ENCODE measurements around the gene TSPAN17.

DNA sequence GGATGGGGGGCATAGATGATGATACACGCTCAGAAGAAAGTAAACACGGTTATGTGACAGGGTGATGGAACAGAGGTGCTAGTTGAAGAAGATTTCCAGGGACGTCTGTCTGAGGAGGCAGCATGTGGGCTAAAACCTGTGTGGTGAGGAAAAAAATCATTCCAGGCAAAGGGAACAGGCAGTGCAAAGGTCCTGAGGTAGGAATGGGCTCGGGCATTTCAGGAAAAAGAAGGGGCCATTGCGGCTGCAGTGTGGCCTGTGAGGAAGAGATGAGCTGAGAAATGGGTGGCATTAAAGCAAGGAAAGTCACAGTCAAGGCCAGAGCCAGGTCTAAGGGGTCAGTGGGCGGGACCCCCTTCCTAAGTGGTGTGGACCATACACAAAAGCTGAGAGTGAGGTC, 18.2 kb downstream of the TSPAN17 start:
- TF ChIP-seq ESRRG (CRISPR knock-in tag; IDR thresholded peaks at IDR 0.05) (no peak), CSDC2 (CRISPR knock-in tag; IDR thresholded peaks at IDR 0.05) (no peak), BACH2 (CRISPR knock-in tag; IDR thresholded peaks at IDR 0.05; ENCODE audit: borderline replicate concordance) (no peak), TCF4 (CRISPR knock-in tag; IDR thresholded peaks at IDR 0.05; ENCODE audit: borderline replicate concordance) (no peak), ARNTL (CRISPR knock-in tag; IDR thresholded peaks at IDR 0.05; ENCODE audit: borderline replicate concordance, low read depth) (no peak), SNAI2 (CRISPR knock-in tag; IDR thresholded peaks at IDR 0.05) (no peak), ISL1 (CRISPR knock-in tag; IDR thresholded peaks at IDR 0.05) (no peak), TOX (CRISPR knock-in tag; IDR thresholded peaks at IDR 0.05; ENCODE audit: borderline replicate concordance) (no peak), ZFP30 (CRISPR knock-in tag; IDR thresholded peaks at IDR 0.05) (no peak), ZC3H10 (CRISPR knock-in tag; IDR thresholded peaks at IDR 0.05) (no peak)
- TF ChIP-seq, protein P1, sequence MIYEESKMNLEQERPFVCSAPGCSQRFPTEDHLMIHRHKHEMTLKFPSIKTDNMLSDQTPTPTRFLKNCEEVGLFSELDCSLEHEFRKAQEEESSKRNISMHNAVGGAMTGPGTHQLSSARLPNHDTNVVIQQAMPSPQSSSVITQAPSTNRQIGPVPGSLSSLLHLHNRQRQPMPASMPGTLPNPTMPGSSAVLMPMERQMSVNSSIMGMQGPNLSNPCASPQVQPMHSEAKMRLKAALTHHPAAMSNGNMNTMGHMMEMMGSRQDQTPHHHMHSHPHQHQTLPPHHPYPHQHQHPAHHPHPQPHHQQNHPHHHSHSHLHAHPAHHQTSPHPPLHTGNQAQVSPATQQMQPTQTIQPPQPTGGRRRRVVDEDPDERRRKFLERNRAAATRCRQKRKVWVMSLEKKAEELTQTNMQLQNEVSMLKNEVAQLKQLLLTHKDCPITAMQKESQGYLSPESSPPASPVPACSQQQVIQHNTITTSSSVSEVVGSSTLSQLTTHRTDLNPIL (CRISPR knock-in tag; IDR thresholded peaks at IDR 0.05; ENCODE audit: low read depth): no peak
- TF ChIP-seq, protein P2, sequence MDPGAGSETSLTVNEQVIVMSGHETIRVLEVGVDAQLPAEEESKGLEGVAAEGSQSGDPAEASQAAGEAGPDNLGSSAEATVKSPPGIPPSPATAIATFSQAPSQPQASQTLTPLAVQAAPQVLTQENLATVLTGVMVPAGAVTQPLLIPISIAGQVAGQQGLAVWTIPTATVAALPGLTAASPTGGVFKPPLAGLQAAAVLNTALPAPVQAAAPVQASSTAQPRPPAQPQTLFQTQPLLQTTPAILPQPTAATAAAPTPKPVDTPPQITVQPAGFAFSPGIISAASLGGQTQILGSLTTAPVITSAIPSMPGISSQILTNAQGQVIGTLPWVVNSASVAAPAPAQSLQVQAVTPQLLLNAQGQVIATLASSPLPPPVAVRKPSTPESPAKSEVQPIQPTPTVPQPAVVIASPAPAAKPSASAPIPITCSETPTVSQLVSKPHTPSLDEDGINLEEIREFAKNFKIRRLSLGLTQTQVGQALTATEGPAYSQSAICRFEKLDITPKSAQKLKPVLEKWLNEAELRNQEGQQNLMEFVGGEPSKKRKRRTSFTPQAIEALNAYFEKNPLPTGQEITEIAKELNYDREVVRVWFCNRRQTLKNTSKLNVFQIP (CRISPR knock-in tag; IDR thresholded peaks at IDR 0.05; ENCODE audit: borderline replicate concordance, low read depth): no peak
- TF ChIP-seq, protein P3, sequence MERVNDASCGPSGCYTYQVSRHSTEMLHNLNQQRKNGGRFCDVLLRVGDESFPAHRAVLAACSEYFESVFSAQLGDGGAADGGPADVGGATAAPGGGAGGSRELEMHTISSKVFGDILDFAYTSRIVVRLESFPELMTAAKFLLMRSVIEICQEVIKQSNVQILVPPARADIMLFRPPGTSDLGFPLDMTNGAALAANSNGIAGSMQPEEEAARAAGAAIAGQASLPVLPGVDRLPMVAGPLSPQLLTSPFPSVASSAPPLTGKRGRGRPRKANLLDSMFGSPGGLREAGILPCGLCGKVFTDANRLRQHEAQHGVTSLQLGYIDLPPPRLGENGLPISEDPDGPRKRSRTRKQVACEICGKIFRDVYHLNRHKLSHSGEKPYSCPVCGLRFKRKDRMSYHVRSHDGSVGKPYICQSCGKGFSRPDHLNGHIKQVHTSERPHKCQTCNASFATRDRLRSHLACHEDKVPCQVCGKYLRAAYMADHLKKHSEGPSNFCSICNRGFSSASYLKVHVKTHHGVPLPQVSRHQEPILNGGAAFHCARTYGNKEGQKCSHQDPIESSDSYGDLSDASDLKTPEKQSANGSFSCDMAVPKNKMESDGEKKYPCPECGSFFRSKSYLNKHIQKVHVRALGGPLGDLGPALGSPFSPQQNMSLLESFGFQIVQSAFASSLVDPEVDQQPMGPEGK (CRISPR knock-in tag; IDR thresholded peaks at IDR 0.05; ENCODE audit: borderline replicate concordance): no peak

All from SK-N-SH treated with all-trans-retinoic acid at 6 μM for 48 hours (cell line).